NCI-H2081 treated with DMSO at 0.1 percent for 48 hours (cell line): Measurements from ENCODE around the gene CABP4.
"Not testable (repeated sequence)": the region's sequence is repeated elsewhere in the genome, so short reads cannot be mapped to it uniquely, and the experiment has no call there.

Experiments
- DNase-seq: peaks from one replicate; lab custom pipeline; 2025; lab: John Stamatoyannopoulos, UW

The CABP4 gene

GRCh38 chr11:67419325-67420049, 35.7 kb upstream of the CABP4 start:
- no peak for DNase-seq

- DNase-seq = no peak
Measured at GRCh38 chr11:67420147-67420645, 35.0 kb upstream of the CABP4 start.

DNA sequence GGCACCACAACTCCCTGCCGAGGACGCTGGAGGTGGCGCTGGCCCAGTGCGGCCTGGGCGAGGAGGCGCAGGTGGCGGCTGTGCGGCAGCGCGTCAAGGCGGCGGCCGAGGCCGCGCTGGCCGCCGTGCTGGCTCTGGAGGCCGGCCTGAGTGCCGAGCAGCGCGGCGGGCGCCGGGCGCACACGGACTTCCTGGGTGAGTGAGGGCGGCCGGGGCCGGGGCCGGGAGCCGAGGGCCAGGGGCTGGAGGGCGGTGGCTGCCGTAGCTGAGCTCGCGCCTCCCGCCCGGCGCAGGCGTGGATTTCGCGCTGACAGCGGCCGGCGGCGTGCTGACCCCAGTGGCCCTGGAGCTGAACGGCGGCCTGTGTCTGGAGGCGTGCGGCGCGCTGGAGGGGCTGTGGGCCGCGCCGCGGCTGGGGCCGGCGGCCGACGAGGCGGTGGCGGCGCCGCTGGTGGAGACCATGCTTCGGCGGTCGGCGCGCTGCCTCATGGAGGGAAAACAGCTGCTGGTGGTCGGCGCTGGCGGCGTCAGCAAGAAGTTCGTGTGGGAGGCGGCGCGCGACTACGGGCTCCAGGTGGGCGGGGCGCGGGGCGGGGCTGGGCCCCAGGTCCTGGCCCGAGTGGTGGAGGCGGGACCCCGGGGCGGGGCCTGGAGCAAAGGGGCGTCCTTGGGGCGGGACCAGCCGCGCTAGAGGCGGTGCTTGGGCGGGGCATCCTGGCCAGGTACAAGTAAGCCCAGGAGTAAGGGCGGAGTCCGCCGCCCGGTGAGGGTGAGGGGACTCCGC, 34.3 kb upstream of the CABP4 start:
- peak; percentile 22 for DNase-seq

DNA sequence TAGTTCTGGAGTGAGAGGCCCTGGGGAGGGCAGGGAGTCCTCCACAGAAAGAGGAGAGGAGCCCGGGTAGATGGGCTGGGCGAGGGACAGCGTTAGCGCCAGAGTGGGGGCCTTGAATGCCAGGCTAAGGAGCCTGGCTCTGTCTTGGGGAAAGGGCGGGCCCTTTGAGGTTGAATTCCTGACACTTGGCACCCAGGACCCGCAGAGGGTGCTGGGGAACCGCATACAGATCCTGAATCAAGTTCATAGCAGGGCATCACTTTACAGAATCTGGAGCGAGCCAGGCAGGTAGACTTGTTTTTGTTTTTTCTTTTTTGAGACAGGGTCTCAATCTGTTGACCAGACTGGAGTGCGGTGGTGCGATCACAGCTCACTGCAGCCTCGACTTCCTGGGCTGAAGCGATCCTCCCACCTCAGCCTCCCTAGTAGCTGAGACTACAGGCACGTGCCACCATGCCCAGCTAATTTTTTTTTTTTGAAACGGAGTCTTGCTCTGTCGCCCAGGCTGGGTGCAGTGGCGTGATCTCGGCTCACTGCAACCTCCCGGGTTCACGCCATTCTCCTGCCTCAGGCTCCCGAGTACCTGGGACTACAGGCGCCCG, 33.6 kb upstream of the CABP4 start:
- no peak for DNase-seq

DNA sequence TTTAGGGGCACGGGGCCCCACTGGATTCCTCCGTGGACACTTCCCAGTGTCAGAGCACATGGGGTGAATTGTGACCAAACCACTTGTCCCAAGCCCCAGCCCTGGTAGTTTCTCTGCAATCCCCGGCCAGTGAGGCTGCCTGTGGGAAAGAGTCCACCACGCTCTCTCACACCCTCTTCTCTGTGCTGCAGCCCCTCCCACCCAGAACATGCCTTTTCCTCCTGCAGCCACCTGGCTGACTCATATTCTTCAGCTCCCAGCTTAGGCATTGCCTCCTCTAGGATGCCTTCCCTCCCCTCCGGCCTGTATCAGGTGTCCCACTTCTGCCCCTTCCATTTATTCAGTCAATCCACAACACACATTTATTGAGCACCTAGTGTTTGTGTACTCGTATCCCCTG, 32.3 kb upstream of the CABP4 start:
- DNase-seq = no peak

- DNase-seq = no peak
Measured at GRCh38 chr11:67423466-67423865, 31.7 kb upstream of the CABP4 start.

DNA sequence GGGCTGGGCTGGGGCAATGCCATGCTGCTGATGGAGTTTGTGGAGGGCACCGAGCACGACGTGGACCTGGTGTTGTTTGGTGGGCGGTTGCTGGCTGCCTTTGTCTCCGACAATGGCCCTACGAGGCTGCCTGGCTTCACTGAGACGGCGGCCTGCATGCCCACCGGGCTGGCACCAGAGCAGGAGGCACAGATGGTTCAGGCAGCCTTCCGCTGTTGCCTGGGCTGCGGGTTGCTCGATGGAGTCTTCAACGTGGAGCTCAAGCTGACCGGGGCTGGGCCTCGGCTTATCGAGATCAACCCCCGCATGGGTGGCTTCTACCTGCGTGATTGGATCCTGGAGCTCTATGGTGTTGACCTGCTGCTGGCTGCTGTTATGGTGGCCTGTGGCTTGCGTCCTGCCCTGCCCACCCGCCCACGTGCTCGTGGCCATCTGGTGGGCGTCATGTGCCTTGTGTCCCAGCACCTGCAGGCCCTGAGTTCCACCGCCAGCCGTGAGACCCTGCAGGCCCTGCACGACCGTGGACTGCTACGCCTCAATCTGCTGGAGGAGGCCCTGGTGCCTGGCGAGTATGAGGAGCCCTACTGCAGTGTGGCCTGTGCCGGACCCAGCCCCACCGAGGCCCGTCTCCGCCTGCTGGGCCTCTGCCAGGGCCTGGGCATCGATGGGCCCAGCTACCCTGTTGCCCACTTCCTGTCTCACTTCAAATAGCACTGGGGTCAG, 31.1 kb upstream of the CABP4 start:
- no peak for DNase-seq

DNA sequence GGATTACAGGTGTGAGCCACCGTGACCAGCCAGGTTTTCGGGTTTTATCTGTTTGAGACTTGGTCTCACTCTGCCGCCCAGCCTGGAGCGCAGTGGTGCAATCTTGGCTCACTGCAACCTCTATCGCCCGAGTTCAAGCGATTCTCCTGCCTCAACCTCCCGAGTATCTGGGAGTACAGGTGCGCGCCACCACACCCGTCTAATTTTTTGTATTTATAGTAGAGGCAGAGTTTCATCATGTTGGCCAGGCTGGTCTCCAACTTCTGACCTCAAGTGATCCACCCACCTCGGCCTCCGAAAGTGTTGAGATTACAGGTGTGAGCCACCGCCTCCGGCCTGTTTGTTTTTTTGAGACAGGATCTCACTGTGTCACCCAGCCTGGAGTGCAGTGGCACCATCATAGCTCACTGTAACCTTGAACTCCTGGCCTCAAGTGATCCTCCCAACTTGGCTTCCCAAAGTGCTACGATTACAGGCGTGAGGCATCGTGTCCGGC, 27.7 kb upstream of the CABP4 start:
- not testable (repeated sequence) for DNase-seq

DNA sequence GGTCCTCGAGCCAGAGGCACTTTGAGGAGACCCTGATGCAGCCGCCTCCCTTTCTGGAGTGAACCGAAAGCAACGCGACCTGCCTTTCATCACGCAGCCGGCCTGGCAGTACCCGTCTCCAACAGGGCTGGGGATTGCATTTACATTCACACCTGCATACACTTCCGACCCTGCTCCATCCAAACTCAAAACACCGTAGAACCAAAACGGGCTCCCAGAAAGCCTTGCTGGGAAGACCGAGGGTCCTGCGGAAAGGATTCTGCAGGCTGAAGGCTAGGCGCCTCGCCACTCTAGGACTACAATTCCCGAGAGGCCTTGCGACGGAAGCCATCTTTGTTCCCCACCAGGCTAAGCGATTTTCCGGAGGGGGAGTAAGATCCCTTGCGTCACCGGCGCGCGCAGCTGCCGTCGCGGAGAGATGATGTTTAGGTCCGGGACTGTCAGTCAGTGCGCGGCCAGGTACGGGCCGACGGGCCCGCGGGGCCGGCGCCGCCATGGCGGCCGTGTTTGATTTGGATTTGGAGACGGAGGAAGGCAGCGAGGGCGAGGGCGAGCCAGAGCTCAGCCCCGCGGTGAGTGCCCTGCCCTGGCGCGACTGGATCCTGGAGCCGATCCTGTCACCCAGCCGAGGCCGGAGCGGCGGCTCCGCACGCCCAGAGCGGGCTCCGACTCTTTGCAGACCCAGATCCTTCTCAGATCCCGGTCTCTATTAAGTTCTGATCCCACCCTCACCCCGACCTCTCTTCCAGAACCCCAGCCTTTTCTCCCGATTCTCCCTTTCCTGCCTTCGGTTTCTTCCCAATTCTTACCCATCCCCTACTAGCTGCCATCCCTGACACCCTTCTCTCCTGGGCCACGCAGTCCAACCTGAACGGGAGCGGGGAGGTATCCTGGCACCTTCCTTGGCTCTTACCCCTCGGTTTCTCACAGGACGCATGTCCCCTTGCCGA, 26.8 kb upstream of the CABP4 start, which contains the start of gene RPS6KB2:
Gene RPS6KB2, plus strand, starts transcription at position 443 of the 950 bp plus-strand sequence. Its CDS starts 52 bp downstream, at position 495.
- peak; percentile 91 for DNase-seq

DNA sequence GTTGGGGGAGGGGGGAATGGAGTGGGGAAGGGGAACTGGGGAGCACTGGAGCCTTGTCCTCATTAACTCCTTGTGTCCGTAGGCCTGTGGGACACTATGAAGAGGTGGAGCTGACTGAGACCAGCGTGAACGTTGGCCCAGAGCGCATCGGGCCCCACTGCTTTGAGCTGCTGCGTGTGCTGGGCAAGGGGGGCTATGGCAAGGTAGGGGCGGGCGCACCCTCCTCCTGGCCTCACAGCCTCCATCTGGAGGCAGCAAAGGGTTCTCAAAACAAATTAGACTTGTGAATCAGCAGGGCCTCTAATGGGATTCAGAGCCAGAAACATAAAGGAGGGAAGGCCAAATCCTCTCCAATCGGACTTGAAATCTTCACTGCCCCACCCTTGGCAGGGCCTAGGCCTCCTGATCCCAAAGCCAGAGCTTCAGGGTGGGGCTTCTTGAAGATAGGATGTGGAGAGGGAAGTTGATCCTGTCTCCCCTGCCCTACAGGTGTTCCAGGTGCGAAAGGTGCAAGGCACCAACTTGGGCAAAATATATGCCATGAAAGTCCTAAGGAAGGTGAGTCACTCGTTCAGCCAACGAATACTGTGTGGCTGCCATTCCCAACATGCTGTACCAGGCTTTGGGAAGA, 26.0 kb upstream of the CABP4 start:
- no peak for DNase-seq

GRCh38 chr11:67429722-67430121, 25.4 kb upstream of the CABP4 start:
- no peak for DNase-seq

DNA sequence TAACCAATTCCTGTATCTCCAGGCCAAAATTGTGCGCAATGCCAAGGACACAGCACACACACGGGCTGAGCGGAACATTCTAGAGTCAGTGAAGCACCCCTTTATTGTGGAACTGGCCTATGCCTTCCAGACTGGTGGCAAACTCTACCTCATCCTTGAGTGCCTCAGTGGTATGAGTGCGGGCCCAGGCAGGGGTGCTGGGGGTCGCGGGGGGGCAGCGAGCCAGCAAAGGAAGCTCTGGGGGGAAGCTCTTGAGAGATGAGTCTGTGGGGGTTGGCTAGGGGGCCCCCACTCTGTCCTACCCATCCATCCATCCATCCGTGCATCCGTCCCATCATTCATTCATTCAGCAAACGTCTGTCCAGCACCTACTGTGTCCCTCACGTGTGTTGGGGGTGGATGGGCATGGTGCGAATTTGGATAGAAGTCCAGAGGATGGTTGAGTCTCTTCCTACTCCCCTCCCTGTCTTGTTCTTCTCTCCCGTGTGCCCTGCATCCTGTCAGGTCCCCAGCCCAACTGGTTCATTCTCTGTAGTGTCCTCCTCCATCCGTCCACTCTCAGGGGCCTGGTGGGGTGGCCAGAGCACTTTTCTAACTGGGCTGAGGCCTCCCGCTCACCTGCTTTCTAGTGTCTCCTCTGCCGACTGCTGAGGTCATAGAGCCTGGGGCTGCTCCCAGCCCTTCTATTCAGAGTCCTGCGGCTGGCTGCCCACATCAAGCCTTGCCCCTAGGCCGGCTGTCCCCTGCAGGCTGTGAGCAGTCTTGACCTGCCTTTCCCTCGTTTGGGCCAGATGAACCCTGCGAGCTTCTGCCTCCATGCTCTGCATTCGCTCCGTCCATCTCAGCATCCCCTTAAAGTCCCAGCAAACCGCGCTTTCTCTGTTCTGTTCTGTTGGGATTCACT, 23.6 kb upstream of the CABP4 start:
- no peak for DNase-seq

GRCh38 chr11:67432655-67433349, 22.4 kb upstream of the CABP4 start:
- DNase-seq = no peak

GRCh38 chr11:67433536-67434394, 21.4 kb upstream of the CABP4 start:
- DNase-seq = no peak

GRCh38 chr11:67434395-67434881, 20.7 kb upstream of the CABP4 start:
- no peak for DNase-seq

- DNase-seq = no peak
Measured at GRCh38 chr11:67435031-67435726, 20.0 kb upstream of the CABP4 start.
